HuH-7.5 (cell line): ENCODE measurements around the gene HES3.

Experiments
- DNase-seq: peaks from one replicate; pipeline ENCODE4 v3.0.0; 2011; ENCODE audit warnings: low spot score

The HES3 gene

GRCh38 chr1:6263716-6264115 lies 19.7 kb downstream of the HES3 start:
- DNase-seq: no peak

GRCh38 chr1:6265151-6265550 lies 21.2 kb downstream of the HES3 start:
- no peak for DNase-seq

GRCh38 chr1:6266641-6267040 lies 22.7 kb downstream of the HES3 start:
- no peak for DNase-seq

DNA sequence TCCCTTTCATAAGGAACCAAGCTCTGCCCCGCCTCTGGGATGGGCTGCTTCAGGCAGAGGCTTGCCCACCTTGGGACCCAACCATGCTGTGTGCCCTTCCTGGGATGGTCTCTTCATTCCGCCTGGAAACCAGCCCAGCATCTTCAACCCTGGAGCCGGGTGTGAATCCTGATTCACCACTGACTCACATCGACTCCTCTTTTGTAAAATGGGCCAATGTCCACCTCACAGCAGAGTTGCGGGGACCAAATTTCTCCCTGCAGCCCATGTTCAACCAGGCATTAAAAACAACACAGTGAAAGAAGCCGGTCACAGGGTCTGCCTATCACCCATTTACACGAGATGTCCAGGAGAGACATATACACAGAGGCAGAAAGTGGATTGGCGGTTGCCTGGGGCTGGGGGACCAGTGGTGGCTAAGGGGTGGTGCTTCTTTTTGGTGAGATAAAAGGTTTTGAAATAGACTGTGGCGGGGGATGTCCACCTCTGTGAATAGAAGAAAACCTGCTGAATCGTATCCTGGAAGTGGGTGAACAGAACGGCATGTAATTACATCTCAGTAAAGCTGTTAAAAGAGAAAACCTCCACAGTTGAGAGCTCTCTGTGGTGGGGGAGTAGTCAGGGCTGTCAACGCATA lies 23.8 kb downstream of the HES3 start:
- DNase-seq: no peak

DNA sequence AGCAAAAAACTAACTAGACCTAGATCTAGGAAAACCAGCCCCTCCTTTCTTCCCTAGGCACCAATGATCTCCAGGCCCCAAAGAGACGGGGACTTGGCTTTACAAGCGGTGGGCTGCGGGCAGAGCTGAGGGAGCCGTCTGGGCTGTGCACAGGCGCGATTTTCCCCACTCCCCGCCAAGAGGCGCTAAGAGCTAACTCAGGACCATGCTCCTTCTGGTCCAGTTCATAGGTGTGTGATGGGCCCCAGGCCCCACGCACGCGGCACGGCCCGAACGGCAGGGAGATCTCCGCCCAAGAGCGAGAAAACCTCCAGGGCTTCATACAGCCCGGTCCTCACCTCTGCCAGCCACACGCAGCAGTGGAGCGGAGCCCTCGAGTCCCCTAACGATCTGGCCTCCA lies 24.4 kb downstream of the HES3 start:
- no peak for DNase-seq

DNA sequence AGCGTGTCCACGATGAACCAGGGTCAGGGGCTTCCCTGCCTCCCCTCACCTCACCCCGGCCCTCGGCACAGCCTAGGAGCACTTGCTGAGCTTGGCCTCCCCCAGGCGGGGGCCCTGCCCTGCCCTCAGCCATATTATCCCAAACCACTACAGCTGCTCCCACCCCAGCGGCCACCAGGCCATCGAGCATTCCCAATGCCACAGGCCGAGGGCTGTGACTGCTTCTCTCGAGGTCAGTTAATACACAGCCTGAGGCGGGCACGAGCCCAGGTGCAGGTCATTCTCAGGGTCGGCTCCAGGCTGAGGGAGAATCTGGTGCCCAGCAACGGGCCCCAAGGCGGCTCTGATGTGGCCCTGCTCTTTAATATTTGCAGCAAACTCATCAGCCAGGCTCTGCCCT lies 25.3 kb downstream of the HES3 start:
- no peak for DNase-seq

DNA sequence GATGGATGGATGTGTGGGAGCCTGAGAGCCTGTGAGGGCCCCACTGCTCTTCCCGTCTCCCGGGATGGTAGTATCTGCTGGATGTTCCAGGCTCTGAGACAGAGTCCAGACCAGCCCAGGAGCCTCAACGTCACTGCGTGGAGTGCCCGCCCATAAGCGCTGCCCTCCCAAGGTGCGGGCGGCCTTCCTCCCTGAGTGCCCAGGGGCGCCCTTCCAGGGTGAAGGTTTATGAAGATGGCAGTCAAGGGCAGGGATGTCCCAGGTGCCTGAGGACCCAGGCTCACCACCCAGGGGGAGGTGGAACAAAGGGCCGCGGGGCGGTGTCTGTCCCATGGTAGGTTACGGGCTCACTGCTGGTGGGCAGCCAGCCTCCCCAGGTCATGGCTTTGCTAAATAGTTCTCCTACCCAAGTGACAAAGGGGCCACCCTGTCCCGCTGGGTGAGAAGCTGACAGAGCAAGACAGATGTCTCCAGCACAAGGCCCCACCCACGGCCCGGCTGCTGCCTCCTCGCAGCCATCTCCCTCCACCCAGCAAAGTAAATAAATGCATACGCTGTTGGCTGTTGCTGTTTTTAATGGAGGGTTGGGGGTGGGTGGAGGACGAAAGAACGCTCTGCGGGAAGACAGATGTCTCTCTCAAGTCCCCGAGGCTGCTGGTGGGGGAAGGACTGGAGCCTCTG lies 25.9 kb downstream of the HES3 start:
- no peak for DNase-seq

- no peak for DNase-seq
Observed at GRCh38 chr1:6270401-6270800, 26.4 kb downstream of the HES3 start.

DNA sequence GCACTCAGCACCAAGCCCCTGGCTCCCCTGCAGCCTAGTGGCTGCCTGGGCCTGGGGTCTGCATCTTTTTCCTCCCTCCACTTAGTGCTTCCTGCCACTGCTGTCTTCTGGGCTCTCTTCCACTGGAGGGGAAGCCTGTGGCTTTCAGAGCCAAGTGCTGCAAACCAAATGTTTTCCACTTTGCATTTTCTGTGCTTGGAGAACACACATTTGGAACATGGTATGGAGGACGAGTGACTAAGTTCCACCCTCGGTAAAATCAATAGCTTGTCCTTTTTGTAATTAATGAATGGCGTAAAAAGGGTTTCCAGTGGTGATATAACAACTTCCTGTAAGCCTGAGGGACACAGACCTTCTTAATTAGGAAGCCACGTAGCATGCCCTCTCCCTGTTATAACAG lies 27.0 kb downstream of the HES3 start:
- no peak for DNase-seq

DNA sequence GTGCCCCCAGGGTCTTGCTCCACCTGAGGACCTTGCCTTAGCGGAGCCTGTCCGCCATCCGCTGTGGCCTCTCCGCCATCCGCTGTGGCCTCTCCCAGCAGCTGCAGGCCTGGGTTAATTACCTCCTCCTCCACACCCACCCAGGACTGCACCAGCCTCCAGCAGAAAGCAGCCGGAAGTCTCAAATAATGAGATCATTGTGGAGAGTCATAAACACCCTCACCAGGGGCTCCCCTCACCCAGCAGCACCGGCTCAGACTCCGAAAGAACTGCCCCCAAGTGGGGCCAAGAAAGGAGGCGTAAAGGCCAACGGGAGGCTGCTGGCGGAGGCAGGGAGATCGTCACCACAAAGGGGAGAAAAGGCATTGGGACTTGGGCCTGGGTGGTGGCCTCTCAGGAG lies 27.6 kb downstream of the HES3 start:
- DNase-seq: no peak

GRCh38 chr1:6272452-6272851 lies 28.5 kb downstream of the HES3 start:
- DNase-seq: no peak

DNA sequence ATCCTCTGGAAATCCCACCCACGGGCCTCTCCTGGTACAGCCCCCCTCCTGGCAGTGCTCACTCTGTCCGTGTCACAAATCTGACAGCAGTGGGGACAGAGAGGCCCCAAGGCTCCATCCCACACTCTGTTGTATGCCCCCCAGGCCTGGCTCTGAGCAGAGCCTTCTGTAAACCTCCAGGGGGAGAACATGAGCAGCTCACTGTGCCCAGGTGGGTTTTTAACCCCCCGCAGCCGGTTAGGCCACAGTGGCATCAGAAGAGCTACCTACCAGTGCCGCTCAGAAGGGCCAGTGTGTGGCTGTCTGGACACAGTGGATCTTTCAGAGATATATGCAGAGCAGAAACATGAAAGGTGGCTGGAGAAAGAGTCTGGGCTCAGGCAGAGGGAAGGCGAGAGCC lies 28.9 kb downstream of the HES3 start:
- DNase-seq: no peak

- DNase-seq: no peak
Observed at GRCh38 chr1:6273380-6273891, 29.5 kb downstream of the HES3 start.

- DNase-seq: no peak
Observed at GRCh38 chr1:6274102-6274501, 30.1 kb downstream of the HES3 start.

DNA sequence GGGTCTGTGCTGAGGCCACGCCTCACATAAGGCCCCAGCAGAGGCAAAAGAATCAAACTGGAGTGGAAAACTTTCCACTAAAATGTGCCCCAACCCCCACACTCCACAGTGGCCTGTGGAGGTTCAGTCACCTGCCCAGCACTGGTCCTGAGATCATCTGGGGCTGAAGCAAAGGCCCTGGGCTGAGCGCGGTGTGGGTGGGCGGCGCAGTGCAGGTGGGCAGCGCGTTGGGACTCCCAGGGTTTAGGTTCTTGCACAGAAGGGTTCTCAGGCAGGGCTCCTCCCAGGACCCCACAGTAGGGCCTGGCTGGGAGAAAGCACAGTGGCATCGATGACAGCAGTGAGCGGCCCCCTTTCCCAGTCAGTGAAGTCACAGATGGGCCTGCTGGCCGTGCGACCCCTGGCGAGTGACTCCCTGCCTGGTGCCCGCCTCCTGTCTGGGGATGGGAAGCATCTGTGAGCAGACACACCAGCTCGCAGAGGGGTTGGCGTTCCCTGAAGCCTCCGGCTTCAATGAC lies 30.7 kb downstream of the HES3 start:
- no peak for DNase-seq

DNA sequence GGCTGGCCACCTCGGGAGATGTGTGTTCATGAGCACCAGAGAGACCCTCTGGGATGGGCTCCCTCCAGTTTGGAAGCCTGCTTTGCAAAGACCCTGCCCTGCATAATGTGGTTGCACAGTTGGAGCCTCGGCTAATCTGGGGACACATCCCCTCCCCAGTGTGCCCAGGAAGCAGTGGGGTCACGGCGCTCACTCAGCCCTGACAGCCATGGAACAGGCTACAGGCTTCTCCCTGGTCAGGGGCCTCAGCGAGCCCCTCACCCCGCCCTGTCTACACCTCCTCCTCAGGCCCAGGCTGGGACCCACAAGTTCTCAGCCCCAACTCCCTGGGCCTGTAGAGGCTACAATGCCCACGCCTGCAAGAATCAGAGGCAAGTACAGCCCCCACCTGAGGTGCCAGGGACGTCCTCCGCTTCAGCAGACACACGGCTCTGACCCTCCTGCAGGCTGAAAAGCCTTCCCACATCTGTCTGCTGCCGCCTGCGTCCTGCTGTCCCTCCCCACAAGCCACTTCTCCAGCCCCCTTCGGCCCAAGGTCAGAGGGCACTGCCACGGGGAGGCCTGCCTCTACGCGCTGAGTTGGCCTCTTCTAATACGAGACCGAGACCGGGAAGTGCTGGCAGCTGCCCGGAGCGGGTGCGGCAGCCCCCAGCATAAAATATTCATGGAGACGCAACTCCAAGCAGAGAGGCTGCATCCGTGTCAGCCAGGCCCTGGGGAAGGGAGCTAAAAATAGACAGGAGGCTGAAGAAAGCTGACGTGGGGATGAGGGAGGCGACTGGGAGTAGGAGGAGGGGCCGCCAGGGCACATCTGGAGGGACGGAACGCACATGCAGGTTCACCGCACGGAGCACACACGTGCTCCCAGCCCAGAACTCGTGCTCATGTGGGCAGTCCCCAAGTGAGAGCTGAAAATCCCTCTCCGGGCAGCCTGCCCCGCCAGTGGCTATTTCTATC lies 32.1 kb downstream of the HES3 start:
- no peak for DNase-seq

GRCh38 chr1:6276811-6277555 lies 33.0 kb downstream of the HES3 start:
- DNase-seq: no peak

DNA sequence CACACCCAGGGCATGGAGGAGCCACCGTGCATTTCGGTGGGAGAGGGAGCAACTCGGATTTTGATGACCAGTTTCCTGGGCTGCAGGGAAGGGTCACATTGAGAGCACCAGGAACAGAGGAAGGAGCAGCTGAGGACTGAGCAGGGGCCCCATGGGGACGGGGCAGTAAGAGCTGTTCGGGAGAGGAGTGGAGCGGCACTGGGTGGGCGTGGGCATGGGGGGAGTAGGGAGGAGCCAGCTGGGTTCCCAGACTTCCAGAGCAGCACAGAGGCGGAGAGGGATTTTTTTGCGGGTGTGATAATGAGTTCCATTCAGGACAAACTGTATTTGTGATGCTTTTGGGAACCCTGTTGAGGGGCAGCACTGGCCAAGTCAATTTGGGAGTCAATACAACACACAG lies 34.3 kb downstream of the HES3 start:
- DNase-seq: no peak

DNA sequence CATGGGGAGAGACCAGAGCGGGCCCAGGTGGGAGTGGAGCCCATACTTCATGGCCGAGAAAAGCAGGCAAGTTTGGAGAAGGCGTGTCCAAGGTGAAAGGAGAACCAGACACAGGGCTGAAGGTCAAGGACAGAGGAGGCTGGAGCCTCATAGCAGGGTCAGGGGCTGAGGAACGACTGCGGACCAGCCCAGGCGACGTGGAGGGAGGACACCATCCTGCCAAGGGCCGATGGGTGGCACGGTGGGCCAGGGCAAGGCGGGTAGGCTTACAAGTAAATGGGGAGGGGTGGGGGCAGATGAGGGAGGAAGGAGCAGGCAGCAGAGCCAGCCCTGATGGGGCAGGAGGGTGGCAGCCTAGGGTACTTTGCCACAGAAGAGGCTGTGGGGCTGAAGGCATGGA lies 35.1 kb downstream of the HES3 start:
- no peak for DNase-seq

GRCh38 chr1:6279613-6280383 lies 35.8 kb downstream of the HES3 start:
- no peak for DNase-seq
